GM18867 (cell line): ENCODE measurements around the gene SYNDIG1.

ENCODE experiments used
- ATAC-seq: cut with Tn5 transposase; IDR thresholded peaks from one replicate; pipeline ENCODE4 v1.9.1; 2021; ENCODE audit warnings: mild to moderate bottlenecking, moderate library complexity; ENCODE audit not compliant: unreplicated experiment

SYNDIG1 gene

GRCh38 chr20:24701668-24702067, 232.2 kb downstream of the SYNDIG1 start:
- ATAC-seq = no peak

GRCh38 chr20:24702501-24703283, 233.3 kb downstream of the SYNDIG1 start:
- no peak for ATAC-seq

GRCh38 chr20:24703284-24703610, 233.8 kb downstream of the SYNDIG1 start:
- ATAC-seq = no peak

GRCh38 chr20:24704899-24705298, 235.5 kb downstream of the SYNDIG1 start:
- ATAC-seq = no peak

- no peak for ATAC-seq
Measured at GRCh38 chr20:24705486-24705885, 236.1 kb downstream of the SYNDIG1 start.

- no peak for ATAC-seq
Measured at GRCh38 chr20:24708411-24709295, 239.2 kb downstream of the SYNDIG1 start.
